A549 (cell line): ENCODE data around the gene ARID5B. TPM values are rescaled to one million over a fixed set of nuclear protein-coding genes. Genes with fewer than 3 reads are reported as not detected.

Experiments
- ATAC-seq, 2 experiments: fragments of 200-7000 bp in 1 of 2; fragments of >200 bp in 1 of 2; cut with Nextera tagmentation in 1 of 2; cut with Tn5 transposase in 1 of 2; 3 replicates each; pipeline versions ENCODE4 v1.8.0 to v1.9.1; 2018 to 2020; ENCODE audit warnings: mild to moderate bottlenecking in 1 of 2, moderate library complexity in 1 of 2
- CTCF ChIA-PET: fragments of 300-600 bp; sonication (Branson Sonifier 250); formaldehyde crosslinking; extraction: SDS; loops from one replicate; lab custom pipeline; 2021; ENCODE audit warnings: antibody characterized with exemption, inconsistent platforms; lab: Yijun Ruan, JAX
- POLR2A ChIA-PET: fragments of 350-600 bp; formaldehyde crosslinking; extraction: SDS; loops from one replicate; lab custom pipeline; 2021; ENCODE audit warnings: antibody characterized with exemption, inconsistent platforms; lab: Yijun Ruan, JAX
- DNase-seq, 2 experiments: peaks; one replicate each; pipeline versions ENCODE4 v3.0.0 to v3.0.0-alpha.2; 2011 to 2016; ENCODE audit warnings: low read depth in 1 of 2, low spot score in 1 of 2
- FAIRE-seq: peaks from 2 replicates; lab custom pipeline; 2011; peaks lifted over from hg19 to GRCh38; lab: Jason Lieb, UNC
- H3K27ac ChIP-seq, 2 experiments: fragments of >200 bp; sonication (Bioruptor Twin); formaldehyde crosslinking; 3 replicates each; pipeline ENCODE4 v1.5.1; 2016 to 2017
- H3K4me1 ChIP-seq: fragments of >200 bp; sonication (Bioruptor Twin); formaldehyde crosslinking; 3 replicates; pipeline ENCODE4 v1.6.1; 2016
- H3K4me2 ChIP-seq: fragments of >200 bp; sonication (Bioruptor Twin); formaldehyde crosslinking; 3 replicates; pipeline ENCODE4 v1.6.1; 2016
- H3K4me3 ChIP-seq: fragments of >200 bp; sonication (Bioruptor Twin); formaldehyde crosslinking; 3 replicates; pipeline ENCODE4 v1.5.1; 2016
- H3K9me3 ChIP-seq: fragments of >200 bp; sonication (Bioruptor Twin); formaldehyde crosslinking; 3 replicates; pipeline ENCODE4 v1.6.1; 2016
- ATOH8 ChIP-seq: fragments of 250-450 bp; sonication (Bioruptor Pico); IDR thresholded peaks from 2 replicates; pipeline ENCODE4 v1.5.0; 2020; ENCODE audit warnings: low read depth, mild to moderate bottlenecking, moderate library complexity
- CHD4 ChIP-seq: fragments of 200-600 bp; sonication (generic); IDR thresholded peaks from 2 replicates; pipeline ENCODE4 v1.6.1; 2016; ENCODE audit warnings: antibody characterized with exemption, mild to moderate bottlenecking, borderline replicate concordance
- CTCF ChIP-seq: fragments of >200 bp; sonication (Bioruptor Twin); formaldehyde crosslinking; IDR thresholded peaks from 3 replicates; pipeline ENCODE4 v1.5.1; 2016
- EP300 ChIP-seq, 2 experiments: fragments of >200 bp; sonication (Bioruptor Twin); formaldehyde crosslinking; IDR thresholded peaks; 2 replicates in 1 of 2; 3 replicates in 1 of 2; pipeline ENCODE4 v1.6.1; 2016 to 2017
- FOSL2 ChIP-seq, 2 experiments: fragments of 450-650 bp in 1 of 2; fragments of >200 bp in 1 of 2; sonication (Bioruptor Twin) in 1 of 2; formaldehyde crosslinking; IDR thresholded peaks; 2 replicates each; pipeline versions ENCODE4 v1.5.0 to v1.6.1; 2016 to 2020; ENCODE audit warnings: mild to moderate bottlenecking in 1 of 2, moderate library complexity in 1 of 2
- HES2 ChIP-seq: fragments of >200 bp; sonication (Bioruptor Twin); formaldehyde crosslinking; IDR thresholded peaks from 2 replicates; pipeline ENCODE4 v1.6.1; 2016
- HEYL ChIP-seq: fragments of 250-450 bp; sonication (Bioruptor Pico); IDR thresholded peaks from 2 replicates; pipeline ENCODE4 v1.8.0; 2021; ENCODE audit warnings: mild to moderate bottlenecking, moderate library complexity
- HOXB13 ChIP-seq: fragments of 250-450 bp; sonication (Bioruptor Pico); IDR thresholded peaks from 2 replicates; pipeline ENCODE4 v1.5.0; 2020; ENCODE audit warnings: low read depth, mild to moderate bottlenecking, moderate library complexity
- KDM5A ChIP-seq: fragments of 200-600 bp; sonication (generic); IDR thresholded peaks from 2 replicates; pipeline ENCODE4 v1.6.1; 2016; ENCODE audit warnings: antibody characterized with exemption, mild to moderate bottlenecking
- MAX ChIP-seq: IDR thresholded peaks from 2 replicates; pipeline ENCODE4 v1.6.1; 2012
- NPAS2 ChIP-seq: fragments of 250-450 bp; sonication (Bioruptor Pico); IDR thresholded peaks from 2 replicates; pipeline ENCODE4 v1.8.0; 2022; ENCODE audit warnings: mild to moderate bottlenecking, moderate library complexity, borderline replicate concordance
- PHF8 ChIP-seq: fragments of 200-600 bp; sonication (generic); IDR thresholded peaks from 2 replicates; pipeline ENCODE4 v1.6.1; 2016; ENCODE audit warnings: low read depth, mild to moderate bottlenecking, antibody characterized with exemption, moderate library complexity, borderline replicate concordance
- RARB ChIP-seq: fragments of 250-450 bp; sonication (Bioruptor Pico); IDR thresholded peaks from 2 replicates; pipeline ENCODE4 v1.8.0; 2021; ENCODE audit warnings: mild to moderate bottlenecking, moderate library complexity
- RCOR1 ChIP-seq: fragments of 150-350 bp; IDR thresholded peaks from 2 replicates; pipeline ENCODE4 v1.6.1; 2014; ENCODE audit warnings: antibody characterized with exemption, low read length, low read depth
- RFX5 ChIP-seq: fragments of 450-650 bp; IDR thresholded peaks from 2 replicates; pipeline ENCODE4 v1.7.1; 2014; ENCODE audit warnings: antibody characterized with exemption, mild to moderate bottlenecking, moderate library complexity
- SMC3 ChIP-seq: fragments of >200 bp; sonication (Bioruptor Twin); formaldehyde crosslinking; IDR thresholded peaks from 3 replicates; pipeline ENCODE4 v1.6.1; 2018; ENCODE audit warnings: inconsistent platforms
- SREBF2 ChIP-seq: fragments of 450-650 bp; IDR thresholded peaks from 2 replicates; pipeline ENCODE4 v1.6.1; 2014; ENCODE audit warnings: mild to moderate bottlenecking, moderate library complexity
- USF2 ChIP-seq: fragments of 450-650 bp; IDR thresholded peaks from 2 replicates; pipeline ENCODE4 v1.6.1; 2014; ENCODE audit warnings: antibody characterized with exemption
- ZC3H11A ChIP-seq: fragments of 450-650 bp; IDR thresholded peaks from 2 replicates; pipeline ENCODE4 v1.6.1; 2014; ENCODE audit warnings: antibody characterized with exemption, mild to moderate bottlenecking
- ZFP36 ChIP-seq: fragments of 450-650 bp; IDR thresholded peaks from 2 replicates; pipeline ENCODE4 v1.6.1; 2014; ENCODE audit warnings: borderline replicate concordance; ENCODE audit not compliant: partially characterized antibody
- WGBS: methylation state at CpG from one replicate; pipeline ENCODE4 v1.1.6; 2017; ENCODE audit errors: missing lambda C conversion rate; 5-methylcytosine and 5-hydroxymethylcytosine counted together
- polyA plus RNA-seq, 4 experiments: library from polyadenylated mRNA; depleted of rRNA in 3 of 4; stranded (reverse); fragments of >200 nt; fragmentation: RNase III in 1 of 4; extraction: RNeasy Plus Mini Kit Qiagen cat#74134 plus additional on column Dnase treatment in 1 of 4; gene quantifications; 2 replicates in 3 of 4; 3 replicates in 1 of 4; pipeline ENCODE4 v1.2.3, GENCODE V29; 2011 to 2017

The ARID5B gene
- polyA plus RNA-seq, 2 of the 4 experiments (the other 2 are of a cell fraction) = 0.75 to 1.6 TPM

GRCh38 chr10:61991166-61991565 lies 89.7 kb downstream of the ARID5B start:
- ATAC-seq (no peak), FAIRE-seq (no peak), DNase-seq (no peak)
- H3K4me3 ChIP-seq = no peak overlapping the region
- POLR2A ChIA-PET = no interaction called here
- peaks cover 18% of the 10 kb centered on the region; the same call in 2 of the 3 replicates for H3K4me1 ChIP-seq
- TF ChIP-seq NPAS2 = no peak
- no peak for TF ChIP-seq KDM5A
- no peak for TF ChIP-seq RARB (CRISPR knock-in tag)
- TF ChIP-seq ZC3H11A = no peak
- TF ChIP-seq SREBF2 = no peak
- no peak for TF ChIP-seq FOSL2 (IDR thresholded peaks at IDR 0.05)
- no peak for TF ChIP-seq FOSL2 (CRISPR knock-in tag; IDR thresholded peaks at IDR 0.05)
- no peak for TF ChIP-seq RCOR1
- no peak overlapping the region for H3K4me2 ChIP-seq
- CTCF ChIA-PET = no interaction called here
- H3K27ac ChIP-seq = no peak overlapping the region
- H3K9me3 ChIP-seq = no peaks in the 10 kb centered on the region

- FAIRE-seq = no peak
- POLR2A ChIA-PET = no interaction called here
- Histone ChIP-seq H3K4me2 (peak overlapping the region; percentile 27; the same call in 2 of the 3 replicates), H3K4me3 (no peak overlapping the region), H3K9me3 (no peaks in the 10 kb centered on the region), H3K4me1 (peaks cover 18% of the 10 kb centered on the region; the same call in 2 of the 3 replicates), H3K27ac (no peak overlapping the region; a peak in 1 of 6 replicates)
- CTCF ChIA-PET = interaction anchor here (0.6 kb wide), 1 partner anchor 15 kb away, joined by 3 read pairs; no protein-coding TSS in a partner anchor
- ATAC-seq = no peak
- no peak for DNase-seq
- TF ChIP-seq CHD4 = no peak
- TF ChIP-seq FOSL2 (IDR thresholded peaks at IDR 0.05) = no peak
- TF ChIP-seq FOSL2 (CRISPR knock-in tag; IDR thresholded peaks at IDR 0.05) = no peak
- 64% methylated on average over 4 of the region's 4 CpGs for WGBS
Observed at GRCh38 chr10:61992059-61992460, 90.6 kb downstream of the ARID5B start.

- H3K4me3 ChIP-seq = no peak overlapping the region
Observed at GRCh38 chr10:61992671-61993668, 91.5 kb downstream of the ARID5B start.

GRCh38 chr10:61993711-61994401 lies 92.4 kb downstream of the ARID5B start:
- no peak for ATAC-seq
- FAIRE-seq = no peak
- ChIA-PET CTCF (interaction anchor here (0.8 to 1.0 kb wide), 2 partner anchors 10 to 18 kb away, joined by 3 read pairs; no protein-coding TSS in a partner anchor), POLR2A (no interaction called here)
- H3K27ac ChIP-seq = no peak overlapping the region
- H3K4me1 ChIP-seq = peaks cover 18% of the 10 kb centered on the region; the same call in 2 of the 3 replicates
- DNase-seq = no peak
- H3K4me3 ChIP-seq = no peak overlapping the region
- no peak overlapping the region for H3K4me2 ChIP-seq
- 80% methylated on average over 6 of the region's 6 CpGs for WGBS
- TF ChIP-seq HOXB13 (CRISPR knock-in tag) (no peak), NPAS2 (no peak), SMC3 (no peak), ATOH8 (CRISPR knock-in tag) (no peak), HEYL (no peak), CTCF (no peak), ZFP36 (no peak), EP300 (IDR thresholded peaks at IDR 0.05) (no peak), RCOR1 (no peak), PHF8 (no peak), RFX5 (no peak), RARB (CRISPR knock-in tag) (no peak), USF2 (no peak)
- H3K9me3 ChIP-seq = no peaks in the 10 kb centered on the region

More at GRCh38 chr10:61992671-61993668, 91.5 kb downstream of the ARID5B start:
- DNase-seq (peak in 1 of 2 experiments; percentile 50), FAIRE-seq (no peak), ATAC-seq (peak in 1 of 2 experiments; percentile 50; a peak in 1 of 6 replicates)
- Histone ChIP-seq H3K4me2 (peak overlapping the region; percentile 27), H3K27ac (no peak overlapping the region), H3K9me3 (no peaks in the 10 kb centered on the region), H3K4me1 (peaks cover 18% of the 10 kb centered on the region; the same call in 2 of the 3 replicates)
- CTCF ChIA-PET = interaction anchor here (0.8 kb wide), 1 partner anchor 19 kb away, joined by 3 read pairs; no protein-coding TSS in a partner anchor
- TF ChIP-seq HES2 = peak; percentile 59
- no peak for TF ChIP-seq MAX
- WGBS = 35% methylated on average over 7 of the region's 7 CpGs
- POLR2A ChIA-PET = interaction anchor here (0.5 kb wide), 1 partner anchor 54 kb away, joined by 3 read pairs; no protein-coding TSS in a partner anchor
